Measurements from ENCODE around the gene CFAP54.
"Not testable (repeated sequence)": the region's sequence is repeated elsewhere in the genome, so short reads cannot be mapped to it uniquely, and the experiment has no call there.

CFAP54 gene, protein sequence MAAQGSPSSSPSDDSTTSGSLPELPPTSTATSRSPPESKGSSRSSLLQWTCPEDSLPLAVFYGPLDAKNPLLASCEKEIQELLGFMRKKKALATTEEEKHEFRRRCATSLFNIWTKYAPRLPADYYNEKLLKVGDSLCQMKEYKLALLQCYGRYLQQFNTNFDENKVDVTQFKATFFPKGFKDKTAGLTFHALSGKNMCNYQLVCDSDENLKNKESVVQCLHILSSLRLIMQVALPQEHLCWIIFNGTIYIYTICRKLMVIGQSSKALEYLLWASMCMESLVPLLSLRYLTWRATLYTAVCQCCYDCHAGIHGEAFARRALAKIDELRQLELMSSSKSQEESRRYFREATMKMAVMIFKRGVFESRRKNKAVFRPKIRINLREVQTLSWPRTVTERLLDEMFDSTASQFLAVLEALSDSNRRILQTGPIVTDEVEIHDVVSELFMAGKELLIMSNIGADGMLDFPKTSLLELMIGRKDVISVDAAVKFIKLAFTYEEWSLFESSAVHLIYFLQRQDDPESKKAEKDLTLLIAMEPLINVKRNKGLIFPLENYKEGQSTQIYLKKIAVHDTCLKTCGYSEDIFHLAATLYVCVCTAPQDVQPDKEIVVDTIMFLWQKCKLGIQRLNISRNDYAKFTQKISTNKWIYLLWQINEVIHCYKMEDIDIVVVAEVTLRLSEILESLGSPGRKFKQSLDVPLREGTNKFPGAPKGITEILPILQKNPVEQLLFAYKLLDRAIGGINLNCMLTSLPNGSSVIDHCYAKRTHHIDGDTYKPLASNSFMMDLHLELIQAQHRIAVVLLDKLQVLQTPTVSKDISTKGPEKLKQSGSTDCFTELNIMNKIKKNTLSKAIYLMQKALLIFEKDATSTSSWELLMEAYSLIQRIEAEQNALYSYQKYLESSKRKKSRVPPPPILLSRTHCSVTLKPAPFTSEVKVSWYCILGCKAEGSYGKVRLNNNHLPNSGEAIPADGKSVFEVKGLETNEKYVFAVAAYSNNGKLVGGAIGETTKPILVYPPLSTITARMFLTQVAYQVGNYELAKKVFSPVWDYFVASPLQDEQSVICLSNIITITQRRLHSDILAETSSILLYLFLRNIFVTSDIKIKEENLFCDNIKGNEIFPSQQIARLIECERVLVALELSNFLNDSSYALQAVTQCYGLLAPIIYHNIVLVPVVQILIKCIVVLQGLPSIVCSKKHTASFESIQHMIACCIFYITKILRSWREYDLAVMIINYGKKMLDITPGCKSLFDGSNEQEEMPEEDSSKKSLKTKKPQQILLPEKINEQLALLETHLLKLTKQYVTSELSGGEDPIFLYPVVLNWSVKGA (N-terminal part only)

GRCh38 chr12:96489392-96490056, at the start of gene CFAP54:
CFAP54 (plus strand) TSS chr12:96489577; CDS start chr12:96489610, 33 bp downstream.
- DNase-seq (ENCODE audit: low read depth in 3 of 3) = peak; percentile 84 to 90 (median 90)

GRCh38 chr12:96441816-96442215, 47.6 kb upstream of the CFAP54 start:
- no peak for DNase-seq (ENCODE audit: low read depth in 3 of 3)

- DNase-seq (ENCODE audit: low read depth in 3 of 3) = no peak
Measured at GRCh38 chr12:96442906-96443305, 46.5 kb upstream of the CFAP54 start.

DNA sequence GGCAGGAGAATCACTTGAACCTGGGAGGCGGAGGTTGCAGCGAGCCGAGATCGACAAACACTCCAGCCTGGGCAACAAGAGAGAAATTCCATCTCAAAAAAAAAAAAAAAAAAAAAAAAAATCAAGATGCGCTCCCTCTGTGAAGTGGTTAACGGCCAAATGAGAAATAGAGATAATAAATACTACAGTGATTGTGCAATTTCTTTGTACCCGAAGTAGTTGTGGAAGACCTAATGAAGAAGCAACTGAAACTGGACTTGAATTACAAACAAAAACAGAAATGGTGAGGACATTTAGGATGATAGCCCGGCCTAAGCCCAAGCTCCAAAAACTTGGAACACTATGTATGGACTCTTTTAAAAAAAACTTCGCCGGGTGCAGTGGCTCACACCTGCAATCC, 45.0 kb upstream of the CFAP54 start:
- no peak for DNase-seq (ENCODE audit: low read depth in 3 of 3)

DNA sequence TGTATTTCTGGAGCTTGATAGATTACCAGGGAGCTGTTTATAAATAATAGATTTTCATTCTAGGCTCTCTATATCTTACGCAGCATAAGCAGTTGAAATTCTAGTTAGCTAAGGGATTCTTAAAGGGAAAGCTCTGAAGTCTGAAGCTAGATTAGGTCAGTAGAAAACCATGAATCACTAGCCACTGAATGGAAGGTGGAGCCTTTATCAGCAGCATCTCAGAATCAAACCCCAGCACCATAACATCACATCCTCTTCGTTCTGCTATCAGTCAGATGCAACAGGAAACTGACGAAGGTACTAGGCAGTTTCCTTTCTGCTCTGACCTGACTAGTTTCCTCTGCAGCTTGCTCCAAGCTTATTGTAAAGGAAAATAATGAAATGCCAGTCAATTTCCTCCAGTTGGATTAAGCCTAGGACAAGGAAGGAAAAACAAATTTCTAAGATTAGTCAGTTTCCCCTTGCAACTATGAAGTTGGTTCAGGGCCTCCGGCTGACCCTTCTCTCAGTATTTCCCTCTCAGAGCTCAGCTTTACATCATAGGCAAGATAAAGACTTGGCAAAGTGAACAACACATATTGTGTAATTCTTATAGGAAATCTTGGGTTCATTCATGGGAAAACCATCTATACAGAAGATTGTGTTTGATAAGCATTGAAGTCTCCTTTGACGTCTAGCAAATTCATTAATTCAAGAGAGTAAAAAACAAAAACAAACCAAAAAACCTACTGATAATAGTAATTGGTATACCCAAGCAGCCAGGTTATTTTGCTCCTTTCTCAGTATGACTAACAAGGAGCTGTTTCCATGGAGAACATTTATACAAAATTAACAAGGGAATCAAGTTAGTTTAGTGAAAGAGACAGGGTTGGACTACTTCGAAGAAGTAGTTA, 43.4 kb upstream of the CFAP54 start:
- peak in 2 of 3 experiments; percentile 5 to 36 for DNase-seq (ENCODE audit: low read depth in 3 of 3)

DNA sequence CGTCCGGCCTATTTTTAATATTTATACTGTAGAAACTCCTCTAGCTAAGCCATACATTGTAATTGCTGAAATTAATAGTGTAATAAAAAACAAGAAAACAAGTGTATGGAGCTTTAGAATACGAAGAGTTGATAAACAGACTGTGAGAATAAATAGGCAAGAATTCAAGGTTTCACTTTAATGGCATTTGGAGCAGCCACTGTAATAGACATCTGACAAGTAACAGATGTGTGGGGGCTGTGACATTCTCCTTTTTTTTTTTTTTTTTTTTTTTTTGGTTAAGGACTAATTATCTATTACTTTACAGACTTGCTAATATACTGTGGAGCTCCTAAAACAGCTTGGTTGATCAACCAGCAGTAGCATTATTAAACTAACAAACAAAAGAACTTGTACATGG, 42.1 kb upstream of the CFAP54 start:
- DNase-seq (ENCODE audit: low read depth in 3 of 3) = no peak

GRCh38 chr12:96448300-96448699, 41.1 kb upstream of the CFAP54 start:
- no peak for DNase-seq (ENCODE audit: low read depth in 3 of 3)

DNA sequence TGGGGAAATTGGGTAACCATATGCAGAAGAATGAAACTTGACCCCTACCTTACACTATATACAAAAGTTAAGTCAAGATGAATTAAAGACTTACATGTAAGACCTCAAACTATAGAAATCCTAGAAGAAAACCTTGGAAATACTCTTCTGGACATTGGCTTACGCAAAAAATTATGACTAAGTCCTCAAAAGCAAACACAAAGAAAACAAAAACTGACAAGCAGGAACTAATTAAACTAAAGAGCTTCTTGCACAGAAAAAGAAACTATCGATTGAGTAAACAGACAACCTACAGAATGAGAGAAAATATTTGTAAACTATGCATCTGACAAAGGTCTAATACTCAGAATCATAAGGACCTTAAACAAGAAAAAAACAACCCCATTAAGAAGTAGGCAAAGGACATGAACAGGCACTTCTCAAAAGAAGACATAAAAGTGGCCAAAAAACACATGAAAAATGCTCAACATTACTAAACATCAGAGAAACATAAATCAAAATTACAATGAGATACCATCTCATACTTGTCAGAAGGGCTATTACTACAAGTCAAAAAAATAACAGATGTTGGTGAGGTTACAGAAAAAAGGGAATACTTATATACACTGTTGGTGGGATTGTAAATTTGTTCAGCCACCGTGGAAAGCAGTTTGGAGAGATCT, 37.0 kb upstream of the CFAP54 start:
- DNase-seq (ENCODE audit: low read depth in 3 of 3) = no peak

DNA sequence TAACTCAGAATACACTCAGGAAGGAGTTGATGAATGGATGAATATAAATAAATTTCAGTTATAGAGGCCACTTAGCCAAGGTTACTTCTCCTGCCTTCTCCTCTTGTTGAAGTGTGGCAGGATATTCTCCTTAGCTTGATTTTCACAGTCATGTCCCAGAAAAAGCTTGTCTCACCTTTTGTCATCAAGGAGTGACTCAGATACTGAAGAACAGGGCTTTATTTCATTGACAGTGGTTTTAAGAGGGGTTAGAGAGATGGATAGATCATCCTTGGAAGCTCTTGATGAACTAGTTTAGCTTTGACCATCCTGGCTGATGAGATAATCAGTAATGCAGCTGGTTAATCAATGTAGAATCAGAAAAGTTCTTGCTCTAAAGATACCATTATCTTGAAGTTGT, 35.0 kb upstream of the CFAP54 start:
- DNase-seq (ENCODE audit: low read depth in 3 of 3) = no peak

GRCh38 chr12:96456265-96456974, 33.0 kb upstream of the CFAP54 start:
- DNase-seq (ENCODE audit: low read depth in 3 of 3) = no peak

- no peak for DNase-seq (ENCODE audit: low read depth in 3 of 3)
Measured at GRCh38 chr12:96457191-96457930, 32.0 kb upstream of the CFAP54 start.

DNA sequence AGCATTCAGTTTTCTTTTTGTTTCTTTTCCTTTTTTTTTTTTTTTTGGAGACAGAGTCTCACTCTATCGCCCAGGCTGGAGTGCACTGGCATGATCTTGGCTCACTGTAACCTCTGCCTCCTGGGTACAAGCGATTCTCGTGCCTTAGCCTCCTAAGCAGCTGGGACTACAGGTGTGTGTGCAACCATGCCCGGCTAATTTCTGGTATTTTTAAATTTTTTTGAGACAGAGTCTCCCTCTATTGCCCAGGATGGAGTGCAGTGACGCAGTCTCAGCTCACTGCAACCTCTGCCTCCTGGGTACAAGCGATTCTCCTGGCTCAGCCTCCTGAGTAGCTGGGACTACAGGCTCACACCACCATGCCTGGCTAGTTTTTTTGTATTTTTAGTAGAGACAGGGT, 30.1 kb upstream of the CFAP54 start:
- DNase-seq (ENCODE audit: low read depth in 3 of 3) = not testable (repeated sequence)

DNA sequence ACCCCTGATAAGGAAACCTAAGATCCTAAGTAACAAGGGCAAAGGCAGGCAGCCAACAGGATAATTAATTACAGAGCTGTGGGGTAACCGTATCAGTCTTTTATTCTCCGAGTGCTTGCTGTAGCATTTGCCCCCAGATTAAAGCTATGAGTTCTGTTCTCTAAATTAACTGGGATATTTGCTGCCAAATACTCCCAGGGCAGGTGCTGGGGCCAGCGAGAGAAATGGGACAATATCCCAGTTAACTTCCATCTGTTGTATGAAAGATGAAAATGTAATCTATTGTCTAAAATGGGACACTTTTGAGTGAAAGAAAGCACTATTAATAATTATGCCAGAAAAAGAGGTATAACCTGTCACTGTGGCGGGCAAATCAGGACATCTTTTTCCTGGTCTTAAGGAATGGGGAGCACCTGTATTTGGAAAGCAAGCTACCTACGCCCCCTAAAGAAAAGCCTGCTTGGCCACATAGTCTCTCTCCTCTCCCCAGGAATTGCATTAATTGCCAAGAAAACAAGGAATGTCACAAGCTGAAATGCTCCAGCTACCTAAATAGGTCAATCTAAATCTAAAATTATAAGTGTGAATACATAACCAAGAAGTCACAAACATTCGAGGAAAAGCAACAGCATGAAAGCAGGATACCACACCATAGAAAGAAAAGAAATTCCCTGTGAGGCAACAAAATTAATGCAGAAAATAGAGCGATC, 26.7 kb upstream of the CFAP54 start:
- no peak for DNase-seq (ENCODE audit: low read depth in 3 of 3)

DNA sequence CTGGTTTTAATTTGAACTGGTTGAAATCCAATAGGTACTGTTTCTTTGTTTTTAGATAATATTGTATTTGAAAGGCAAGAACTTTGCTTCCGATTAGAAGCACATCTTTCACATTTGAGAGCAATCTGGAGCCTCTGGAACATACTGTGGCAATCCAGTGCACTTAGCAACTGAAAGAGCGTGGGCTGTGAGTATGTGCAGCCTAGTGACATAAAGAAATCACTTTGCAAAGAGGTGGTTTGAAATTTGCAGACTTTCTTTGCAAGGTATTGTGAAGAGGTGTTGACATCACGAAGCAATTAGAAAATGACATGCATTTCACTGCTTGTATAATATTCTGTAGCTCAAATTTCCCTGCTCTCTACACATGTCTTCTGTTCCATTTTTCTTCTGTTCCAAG, 23.5 kb upstream of the CFAP54 start:
- no peak for DNase-seq (ENCODE audit: low read depth in 3 of 3)

GRCh38 chr12:96466939-96467751, 22.2 kb upstream of the CFAP54 start:
- DNase-seq (ENCODE audit: low read depth in 3 of 3) = no peak

DNA sequence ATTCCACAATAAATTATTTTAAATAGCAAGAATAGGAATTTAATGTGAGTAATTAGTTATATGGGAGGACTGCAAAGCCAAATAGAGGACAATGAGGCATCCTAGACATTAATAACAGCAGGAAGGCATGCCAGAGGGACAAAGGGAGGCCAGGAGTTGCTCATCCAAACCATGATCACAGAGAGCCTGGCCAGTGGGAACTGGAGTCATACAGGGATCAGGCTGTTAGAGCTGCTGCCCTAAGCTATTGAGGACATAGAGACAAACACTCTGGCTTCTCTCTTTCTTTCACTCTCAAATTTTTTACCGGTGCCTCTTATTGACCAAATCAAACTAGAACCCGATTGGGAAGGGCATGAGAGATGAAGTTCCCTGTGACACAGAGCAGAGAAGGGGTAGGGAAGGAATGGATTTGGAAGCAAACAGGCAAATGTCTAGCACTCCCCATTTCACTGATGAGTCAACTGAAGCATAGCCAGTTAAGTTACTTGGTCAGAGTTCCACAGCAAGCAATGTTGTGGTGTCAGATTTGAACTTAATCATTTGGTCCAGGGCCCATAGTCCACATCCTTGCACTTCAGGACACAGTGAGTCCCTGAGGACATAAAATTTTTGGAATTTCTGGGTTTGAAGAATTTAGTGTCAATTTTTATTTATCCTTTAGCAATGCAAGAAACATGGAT, 17.9 kb upstream of the CFAP54 start:
- DNase-seq (ENCODE audit: low read depth in 3 of 3) = no peak

Data from stimulated activated CD4-positive, alpha-beta T cell treated with anti-CD3 and anti-CD28 coated beads, TNF-alpha, amount 100 ng/mL, for 4 hours (primary cell).